Retinal pigment epithelial cell (primary cell): Measurements from ENCODE around the gene TBCB.

Source experiments
- DNase-seq: peaks from one replicate; pipeline ENCODE4 v3.0.0-alpha.2; 2010; ENCODE audit warnings: low read depth
- H3K4me3 ChIP-seq: 2 replicates; pipeline ENCODE4 v1.5.1; 2011; ENCODE audit warnings: mild to moderate bottlenecking, low read length, control low read depth, moderate library complexity
- TF ChIP-seq, protein P1 (sequence below): conservative IDR thresholded peaks from 2 replicates; pipeline ENCODE4 v1.5.1; 2011; ENCODE audit warnings: low read depth, low read length, control low read depth, inconsistent platforms

TBCB gene

DNA sequence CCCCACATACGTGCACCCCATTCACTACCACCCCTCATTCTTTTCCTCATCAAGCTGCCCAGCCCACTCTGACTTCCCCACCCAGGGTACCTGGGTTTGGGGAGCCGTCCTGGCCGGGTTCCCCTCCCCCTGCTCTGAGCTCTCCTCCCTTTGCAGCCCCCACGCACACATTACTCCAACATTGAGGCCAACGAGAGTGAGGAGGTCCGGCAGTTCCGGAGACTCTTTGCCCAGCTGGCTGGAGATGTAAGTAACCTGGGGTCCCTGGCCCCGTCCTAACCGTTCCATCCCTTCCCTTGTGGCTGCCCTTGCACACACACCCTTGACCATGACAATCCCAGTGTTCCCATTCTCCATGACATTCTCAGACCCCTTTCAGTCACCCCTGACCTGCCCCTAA lies 27.2 kb downstream of the TBCB start:
- TF ChIP-seq, protein P1, sequence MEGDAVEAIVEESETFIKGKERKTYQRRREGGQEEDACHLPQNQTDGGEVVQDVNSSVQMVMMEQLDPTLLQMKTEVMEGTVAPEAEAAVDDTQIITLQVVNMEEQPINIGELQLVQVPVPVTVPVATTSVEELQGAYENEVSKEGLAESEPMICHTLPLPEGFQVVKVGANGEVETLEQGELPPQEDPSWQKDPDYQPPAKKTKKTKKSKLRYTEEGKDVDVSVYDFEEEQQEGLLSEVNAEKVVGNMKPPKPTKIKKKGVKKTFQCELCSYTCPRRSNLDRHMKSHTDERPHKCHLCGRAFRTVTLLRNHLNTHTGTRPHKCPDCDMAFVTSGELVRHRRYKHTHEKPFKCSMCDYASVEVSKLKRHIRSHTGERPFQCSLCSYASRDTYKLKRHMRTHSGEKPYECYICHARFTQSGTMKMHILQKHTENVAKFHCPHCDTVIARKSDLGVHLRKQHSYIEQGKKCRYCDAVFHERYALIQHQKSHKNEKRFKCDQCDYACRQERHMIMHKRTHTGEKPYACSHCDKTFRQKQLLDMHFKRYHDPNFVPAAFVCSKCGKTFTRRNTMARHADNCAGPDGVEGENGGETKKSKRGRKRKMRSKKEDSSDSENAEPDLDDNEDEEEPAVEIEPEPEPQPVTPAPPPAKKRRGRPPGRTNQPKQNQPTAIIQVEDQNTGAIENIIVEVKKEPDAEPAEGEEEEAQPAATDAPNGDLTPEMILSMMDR, result no peak
- no peak for DNase-seq

DNA sequence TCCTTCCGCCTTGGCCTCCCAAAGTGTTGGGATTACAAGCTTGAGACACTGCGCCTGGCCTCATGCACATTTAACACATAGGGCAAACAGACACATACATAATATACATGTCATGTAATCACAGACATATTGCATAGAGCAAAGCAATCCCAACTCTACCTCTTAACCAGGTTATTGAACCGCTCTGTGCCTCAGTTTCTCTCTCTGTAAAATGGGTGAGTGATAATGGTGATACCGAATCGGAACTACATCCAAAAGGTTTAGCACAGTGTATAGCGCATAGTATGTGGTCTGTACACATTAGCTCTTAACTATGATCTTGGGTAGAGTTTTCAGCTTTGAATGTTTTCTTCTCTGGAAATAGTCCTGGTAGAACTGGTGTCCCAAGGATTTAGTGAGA lies 29.4 kb downstream of the TBCB start:
- H3K4me3 ChIP-seq, result no peak overlapping the region
- no peak for DNase-seq
- TF ChIP-seq, protein P1, result no peak

More for the DNA sequence above, 27.2 kb downstream of the TBCB start:
- no peak overlapping the region for H3K4me3 ChIP-seq

DNA sequence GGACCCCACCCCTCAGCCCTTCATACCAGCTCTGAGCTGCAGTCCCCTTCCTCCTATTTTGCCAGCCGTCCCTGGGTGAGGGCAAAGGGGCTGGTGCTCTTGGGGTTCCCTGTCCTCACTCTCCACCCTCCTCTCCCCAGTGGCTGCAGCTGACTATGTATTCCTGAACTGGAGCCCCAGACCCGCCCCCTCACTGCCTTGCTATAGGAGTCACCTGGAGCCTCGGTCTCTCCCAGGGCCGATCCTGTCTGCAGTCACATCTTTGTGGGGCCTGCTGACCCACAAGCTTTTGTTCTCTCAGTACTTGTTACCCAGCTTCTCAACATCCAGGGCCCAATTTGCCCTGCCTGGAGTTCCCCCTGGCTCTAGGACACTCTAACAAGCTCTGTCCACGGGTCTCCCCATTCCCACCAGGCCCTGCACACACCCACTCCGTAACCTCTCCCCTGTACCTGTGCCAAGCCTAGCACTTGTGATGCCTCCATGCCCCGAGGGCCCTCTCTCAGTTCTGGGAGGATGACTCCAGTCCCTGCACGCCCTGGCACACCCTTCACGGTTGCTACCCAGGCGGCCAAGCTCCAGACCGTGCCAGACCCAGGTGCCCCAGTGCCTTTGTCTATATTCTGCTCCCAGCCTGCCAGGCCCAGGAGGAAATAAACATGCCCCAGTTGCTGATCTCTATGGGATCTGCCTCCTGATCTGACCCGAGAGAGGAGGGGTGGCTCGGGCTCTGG lies 34.6 kb downstream of the TBCB start:
- no peak for DNase-seq
- H3K4me3 ChIP-seq, result no peak overlapping the region

DNA sequence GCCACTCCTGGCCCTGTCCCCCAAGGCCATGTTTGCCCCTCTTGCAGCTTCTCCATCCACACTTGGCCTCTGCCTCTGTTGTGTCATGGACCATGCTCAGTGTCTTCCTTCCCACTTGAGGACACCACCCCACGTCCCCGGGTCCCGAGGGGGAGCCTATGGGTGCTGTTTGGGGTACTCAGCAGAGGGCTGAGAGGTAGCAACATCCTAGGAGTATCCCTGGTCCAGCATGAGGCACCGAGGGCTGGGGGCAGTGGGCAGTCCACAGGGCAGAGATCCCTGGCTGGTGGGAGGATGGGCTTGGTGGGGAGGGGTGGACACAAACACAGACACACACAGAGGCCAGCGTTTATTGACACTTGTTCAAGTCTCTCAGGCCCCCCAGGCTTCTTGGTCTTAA lies 35.3 kb downstream of the TBCB start:
- no peak for DNase-seq
- no peak overlapping the region for H3K4me3 ChIP-seq
- TF ChIP-seq, protein P1, result no peak

More for the DNA sequence above, 34.6 kb downstream of the TBCB start:
- TF ChIP-seq, protein P1, result no peak

DNA sequence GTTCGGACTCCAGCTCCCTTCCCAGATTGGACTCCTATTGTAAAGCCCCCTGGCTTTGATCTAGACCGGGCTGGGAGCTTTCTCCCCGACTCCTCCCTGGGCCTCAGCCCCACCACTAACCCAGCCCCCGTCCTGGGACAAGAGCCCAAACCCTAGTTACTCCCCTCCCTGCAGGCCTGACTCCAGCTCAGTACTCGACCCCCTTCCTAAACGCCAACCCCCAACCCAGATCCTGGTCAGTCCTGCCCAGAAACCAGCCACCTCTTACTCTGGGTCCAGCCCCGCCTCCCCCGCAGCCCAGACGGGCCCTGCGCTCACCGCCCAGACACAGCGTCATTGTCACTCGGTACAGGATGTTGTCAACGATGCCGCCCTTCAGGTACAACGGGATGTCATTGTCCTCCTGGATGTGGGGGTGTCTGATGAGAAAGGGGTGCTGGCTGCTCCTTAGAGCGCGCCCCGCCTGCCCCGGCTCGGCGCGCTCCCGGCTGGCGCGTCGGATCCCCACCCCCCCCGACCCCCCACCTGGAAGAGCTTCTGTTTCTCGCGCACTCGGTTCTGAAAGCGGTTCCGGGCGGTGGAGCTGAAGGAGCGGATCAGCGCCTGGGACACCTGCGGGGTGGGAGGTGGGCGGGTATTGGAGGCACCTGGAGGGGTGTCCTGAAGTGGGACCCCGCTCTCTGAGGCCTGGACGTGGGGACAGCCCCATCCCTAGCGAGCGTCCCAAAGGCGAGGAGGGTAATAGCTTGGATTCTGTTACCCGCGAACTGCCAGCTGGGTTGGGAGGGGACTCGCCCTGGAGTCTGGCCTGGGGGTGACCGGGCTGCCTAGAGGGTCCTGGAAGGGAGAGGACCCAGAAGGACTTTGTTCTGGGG lies 36.1 kb downstream of the TBCB start:
- TF ChIP-seq, protein P1, result no peak
- DNase-seq, result no peak
- peak overlapping the region; percentile 21 for H3K4me3 ChIP-seq

DNA sequence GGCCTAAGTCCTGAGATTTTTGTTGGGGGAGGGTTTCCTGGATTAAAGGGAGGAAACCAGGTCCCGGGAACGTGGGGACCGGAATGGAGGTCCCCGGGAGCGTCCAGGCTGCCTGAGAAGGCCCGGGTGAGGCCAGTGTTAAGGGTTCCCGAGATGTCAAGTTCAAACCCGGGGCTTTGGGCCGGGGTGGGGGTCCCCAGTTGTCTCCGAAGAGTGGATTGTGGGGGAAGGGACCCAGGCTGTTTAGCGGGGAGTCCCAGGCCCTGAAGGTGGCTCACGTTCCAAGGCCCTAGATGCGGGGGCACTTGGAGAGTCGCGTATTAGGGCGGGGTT lies 36.7 kb downstream of the TBCB start:
- H3K4me3 ChIP-seq, result peak overlapping the region; percentile 21
- TF ChIP-seq, protein P1, result no peak
- DNase-seq, result no peak
